T1000 (cell line): ENCODE results near the gene NFE2.

Source experiments
- DNase-seq: peaks from one replicate; lab custom pipeline; 2025; ENCODE audit warnings: mixed read lengths; lab: John Stamatoyannopoulos, UW

Gene NFE2

GRCh38 chr12:54306925-54307741 is 6.3 kb upstream of the NFE2 start:
- no peak for DNase-seq

- no peak for DNase-seq
These were observed 3.5 kb upstream of the NFE2 start for GRCh38 chr12:54304187-54304810.

GRCh38 chr12:54303640-54304039 is 2.8 kb upstream of the NFE2 start:
- DNase-seq: no peak

- no peak for DNase-seq
These were observed 723 bp upstream of the NFE2 start for GRCh38 chr12:54301428-54302048.

- DNase-seq: no peak
These were observed 537 bp downstream of the NFE2 start for GRCh38 chr12:54300225-54300731.

GRCh38 chr12:54299515-54300224 is 1.1 kb downstream of the NFE2 start:
- DNase-seq: no peak

GRCh38 chr12:54298904-54299303 is 1.9 kb downstream of the NFE2 start:
- DNase-seq: no peak

GRCh38 chr12:54296393-54297099 is 4.3 kb downstream of the NFE2 start:
- no peak for DNase-seq

GRCh38 chr12:54294953-54295566 is 5.8 kb downstream of the NFE2 start:
- DNase-seq: no peak

- DNase-seq: no peak
These were observed 6.5 kb downstream of the NFE2 start for GRCh38 chr12:54294152-54294952.

- DNase-seq: no peak
These were observed 7.9 kb downstream of the NFE2 start for GRCh38 chr12:54292931-54293241.

GRCh38 chr12:54292083-54292930 is 8.5 kb downstream of the NFE2 start:
- no peak for DNase-seq

- DNase-seq: no peak
These were observed 13.3 kb downstream of the NFE2 start for GRCh38 chr12:54287261-54288157.

GRCh38 chr12:54286042-54287030 is 14.5 kb downstream of the NFE2 start:
- no peak for DNase-seq

GRCh38 chr12:54285150-54286041 is 15.4 kb downstream of the NFE2 start:
- DNase-seq: no peak
